ENCODE data around the gene MARCHF10.

DNA sequence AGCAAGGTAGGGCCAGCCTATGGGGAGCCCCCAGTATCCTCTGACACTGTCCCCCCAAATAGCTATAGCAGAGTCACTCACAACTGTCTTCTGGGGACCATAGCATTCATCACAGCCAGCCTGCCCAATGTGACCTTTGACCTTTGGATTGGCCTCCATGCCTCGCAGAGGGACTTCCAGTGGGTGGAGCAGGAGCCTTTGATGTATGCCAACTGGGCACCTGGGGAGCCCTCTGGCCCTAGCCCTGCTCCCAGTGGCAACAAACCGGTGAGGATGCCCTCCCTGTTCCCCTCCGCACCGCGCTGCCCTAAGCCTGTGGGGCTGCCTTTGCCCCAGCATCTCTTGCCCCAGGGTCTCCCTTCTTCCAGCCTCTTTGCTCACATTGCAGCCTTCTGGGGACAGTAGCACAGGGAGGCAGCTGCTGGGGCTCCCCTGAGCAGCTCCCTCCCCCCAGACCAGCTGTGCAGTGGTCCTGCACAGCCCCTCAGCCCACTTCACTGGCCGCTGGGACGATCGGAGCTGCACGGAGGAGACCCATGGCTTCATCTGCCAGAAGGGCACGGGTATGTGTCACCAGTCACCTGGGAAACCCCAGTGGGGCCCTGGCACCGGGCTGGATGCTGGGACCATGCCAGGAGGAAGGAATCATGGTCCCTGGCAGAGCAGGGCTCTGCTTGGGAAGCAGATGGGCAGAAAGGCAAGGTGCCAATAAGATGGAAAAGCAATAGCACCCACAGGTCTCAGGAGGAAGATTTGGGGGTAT lies 119.5 kb downstream of the MARCHF10 start:
- no peak for TF ChIP-seq EZH2phosphoT487 (IDR thresholded peaks at IDR 0.05; ENCODE audit: low read depth)
- TF ChIP-seq, protein P1, sequence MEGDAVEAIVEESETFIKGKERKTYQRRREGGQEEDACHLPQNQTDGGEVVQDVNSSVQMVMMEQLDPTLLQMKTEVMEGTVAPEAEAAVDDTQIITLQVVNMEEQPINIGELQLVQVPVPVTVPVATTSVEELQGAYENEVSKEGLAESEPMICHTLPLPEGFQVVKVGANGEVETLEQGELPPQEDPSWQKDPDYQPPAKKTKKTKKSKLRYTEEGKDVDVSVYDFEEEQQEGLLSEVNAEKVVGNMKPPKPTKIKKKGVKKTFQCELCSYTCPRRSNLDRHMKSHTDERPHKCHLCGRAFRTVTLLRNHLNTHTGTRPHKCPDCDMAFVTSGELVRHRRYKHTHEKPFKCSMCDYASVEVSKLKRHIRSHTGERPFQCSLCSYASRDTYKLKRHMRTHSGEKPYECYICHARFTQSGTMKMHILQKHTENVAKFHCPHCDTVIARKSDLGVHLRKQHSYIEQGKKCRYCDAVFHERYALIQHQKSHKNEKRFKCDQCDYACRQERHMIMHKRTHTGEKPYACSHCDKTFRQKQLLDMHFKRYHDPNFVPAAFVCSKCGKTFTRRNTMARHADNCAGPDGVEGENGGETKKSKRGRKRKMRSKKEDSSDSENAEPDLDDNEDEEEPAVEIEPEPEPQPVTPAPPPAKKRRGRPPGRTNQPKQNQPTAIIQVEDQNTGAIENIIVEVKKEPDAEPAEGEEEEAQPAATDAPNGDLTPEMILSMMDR (IDR thresholded peaks at IDR 0.05; ENCODE audit: low read depth, low read length): no peak

All from OCI-LY3 (cell line).